MM.1S (cell line): ENCODE data around the gene HYAL4.
"Not testable (repeated sequence)": the region's sequence is repeated elsewhere in the genome, so short reads cannot be mapped to it uniquely, and the experiment has no call there.

Experiments
- DNase-seq: peaks from one replicate; pipeline ENCODE4 v3.0.0-alpha.2; 2015
- H2AFZ ChIP-seq: fragments of 300-600 bp; sonication (generic); 2 replicates; pipeline ENCODE4 v1.6.0; 2016; ENCODE audit warnings: antibody characterized with exemption, low read length
- H3F3A ChIP-seq: fragments of 300-600 bp; sonication (generic); 2 replicates; pipeline ENCODE4 v1.6.1; 2016; ENCODE audit warnings: mild to moderate bottlenecking, antibody characterized with exemption, low read length, moderate library complexity, mixed read lengths; ENCODE audit not compliant: insufficient read depth
- H3K27ac ChIP-seq: fragments of 300-600 bp; sonication (generic); 2 replicates; pipeline ENCODE4 v1.5.1; 2016; ENCODE audit warnings: mild to moderate bottlenecking, low read length
- H3K27me3 ChIP-seq: fragments of 300-600 bp; sonication (generic); replicated peaks from 2 replicates; pipeline ENCODE4 v1.6.0; 2016; ENCODE audit warnings: low read length; ENCODE audit not compliant: insufficient read depth
- H3K36me3 ChIP-seq: fragments of 300-600 bp; sonication (generic); replicated peaks from 2 replicates; pipeline ENCODE4 v1.6.1; 2016; ENCODE audit warnings: mild to moderate bottlenecking, low read length, mixed read lengths; ENCODE audit not compliant: insufficient read depth
- H3K4me1 ChIP-seq: fragments of 300-600 bp; sonication (generic); 2 replicates; pipeline ENCODE4 v1.6.1; 2016; ENCODE audit warnings: low read length, mixed read lengths
- H3K4me2 ChIP-seq: fragments of 300-600 bp; sonication (generic); 2 replicates; pipeline ENCODE4 v1.6.0; 2016; ENCODE audit warnings: low read depth, low read length
- H3K4me3 ChIP-seq: fragments of 300-600 bp; sonication (generic); 2 replicates; pipeline ENCODE4 v1.5.1; 2016; ENCODE audit warnings: low read length, mixed read lengths
- H3K79me2 ChIP-seq: fragments of 300-600 bp; sonication (generic); 2 replicates; pipeline ENCODE4 v1.6.1; 2016; ENCODE audit warnings: mixed run types, low read length, mixed read lengths
- H3K9ac ChIP-seq: fragments of 300-600 bp; sonication (generic); 2 replicates; pipeline ENCODE4 v1.6.1; 2016; ENCODE audit warnings: low read length, mixed read lengths
- H3K9me2 ChIP-seq: fragments of 300-600 bp; sonication (generic); replicated peaks from 2 replicates; pipeline ENCODE4 v1.6.1; 2016; ENCODE audit warnings: mild to moderate bottlenecking, low read length, mixed read lengths; ENCODE audit not compliant: insufficient read depth
- H3K9me3 ChIP-seq: fragments of 300-600 bp; sonication (generic); replicated peaks from 2 replicates; pipeline ENCODE4 v1.6.1; 2016; ENCODE audit warnings: mild to moderate bottlenecking, low read length, mixed read lengths; ENCODE audit not compliant: insufficient read depth
- H4K20me1 ChIP-seq: fragments of 300-600 bp; sonication (generic); 2 replicates; pipeline ENCODE4 v1.6.1; 2016; ENCODE audit warnings: mild to moderate bottlenecking, low read length, moderate library complexity, mixed read lengths; ENCODE audit not compliant: insufficient read depth
- EZH2 ChIP-seq: fragments of 300-600 bp; sonication (generic); optimal IDR thresholded peaks from 2 replicates; pipeline ENCODE3; 2017; ENCODE audit warnings: low read depth, mild to moderate bottlenecking, antibody characterized with exemption, low read length, mixed read lengths
- EZH2phosphoT487 ChIP-seq: fragments of 300-600 bp; sonication (generic); IDR thresholded peaks from 2 replicates; pipeline ENCODE4 v1.6.1; 2018; ENCODE audit warnings: antibody characterized with exemption, low read length
- TF ChIP-seq, protein P1 (sequence below): fragments of 300-600 bp; sonication (generic); IDR thresholded peaks from 2 replicates; pipeline ENCODE4 v1.5.1; 2016; ENCODE audit warnings: antibody characterized with exemption, low read length, mixed read lengths

Gene HYAL4

DNA sequence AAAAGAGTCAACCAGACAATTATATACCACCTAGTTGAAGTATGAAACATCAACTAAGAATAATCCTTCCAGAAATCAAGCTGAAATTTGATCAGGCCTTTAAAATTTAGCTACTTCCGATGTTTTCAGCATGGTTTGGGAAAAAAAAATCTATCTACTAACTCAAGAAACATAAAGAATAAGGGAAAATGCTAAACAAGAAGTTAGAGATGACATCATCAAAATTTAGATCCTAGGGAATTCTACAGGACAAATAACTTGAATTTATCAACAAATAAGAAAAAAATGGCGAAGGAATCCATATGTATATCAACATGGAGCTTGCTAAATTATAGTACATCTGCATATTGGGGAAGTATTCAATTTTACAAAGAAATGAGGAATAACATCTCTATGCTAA lies 36.3 kb downstream of the HYAL4 start:
- no peak overlapping the region for H3K9ac ChIP-seq
- no peaks in the 10 kb centered on the region for H4K20me1 ChIP-seq
- no peaks in the 10 kb centered on the region for H3K79me2 ChIP-seq
- H3K9me2 ChIP-seq = no peaks in the 10 kb centered on the region
- H3K27me3 ChIP-seq = no peaks in the 10 kb centered on the region
- H3K4me3 ChIP-seq = no peak overlapping the region
- H3K4me1 ChIP-seq = no peaks in the 10 kb centered on the region
- no peak overlapping the region for H3K27ac ChIP-seq
- H3F3A ChIP-seq = no peaks in the 10 kb centered on the region
- no peaks in the 10 kb centered on the region for H3K9me3 ChIP-seq
- no peak overlapping the region for H2AFZ ChIP-seq
- H3K36me3 ChIP-seq = no peaks in the 10 kb centered on the region
- DNase-seq = no peak
- no peak overlapping the region for H3K4me2 ChIP-seq
- TF ChIP-seq, protein P1, sequence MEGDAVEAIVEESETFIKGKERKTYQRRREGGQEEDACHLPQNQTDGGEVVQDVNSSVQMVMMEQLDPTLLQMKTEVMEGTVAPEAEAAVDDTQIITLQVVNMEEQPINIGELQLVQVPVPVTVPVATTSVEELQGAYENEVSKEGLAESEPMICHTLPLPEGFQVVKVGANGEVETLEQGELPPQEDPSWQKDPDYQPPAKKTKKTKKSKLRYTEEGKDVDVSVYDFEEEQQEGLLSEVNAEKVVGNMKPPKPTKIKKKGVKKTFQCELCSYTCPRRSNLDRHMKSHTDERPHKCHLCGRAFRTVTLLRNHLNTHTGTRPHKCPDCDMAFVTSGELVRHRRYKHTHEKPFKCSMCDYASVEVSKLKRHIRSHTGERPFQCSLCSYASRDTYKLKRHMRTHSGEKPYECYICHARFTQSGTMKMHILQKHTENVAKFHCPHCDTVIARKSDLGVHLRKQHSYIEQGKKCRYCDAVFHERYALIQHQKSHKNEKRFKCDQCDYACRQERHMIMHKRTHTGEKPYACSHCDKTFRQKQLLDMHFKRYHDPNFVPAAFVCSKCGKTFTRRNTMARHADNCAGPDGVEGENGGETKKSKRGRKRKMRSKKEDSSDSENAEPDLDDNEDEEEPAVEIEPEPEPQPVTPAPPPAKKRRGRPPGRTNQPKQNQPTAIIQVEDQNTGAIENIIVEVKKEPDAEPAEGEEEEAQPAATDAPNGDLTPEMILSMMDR = no peak
- TF ChIP-seq EZH2 (no peak), EZH2phosphoT487 (no peak)

DNA sequence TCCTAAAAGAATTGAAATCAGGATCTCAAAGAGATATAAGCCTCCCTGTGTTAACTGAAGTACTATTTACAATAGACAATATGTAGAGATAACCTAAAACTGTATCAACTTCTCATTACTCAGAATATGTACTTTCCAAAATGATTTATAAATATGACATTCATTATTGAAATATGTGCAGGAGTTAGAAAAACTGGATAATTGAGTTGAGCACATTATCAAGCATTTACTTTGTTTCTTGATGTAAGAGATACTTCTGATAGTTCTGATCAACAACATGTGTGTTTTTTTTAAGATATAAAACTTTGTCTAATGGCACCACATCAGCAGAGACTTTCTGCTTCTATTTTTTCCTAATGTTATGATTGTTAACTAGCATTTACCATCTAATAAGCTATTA lies 38.2 kb downstream of the HYAL4 start:
- Histone ChIP-seq H3F3A (no peaks in the 10 kb centered on the region), H4K20me1 (no peaks in the 10 kb centered on the region), H3K9ac (no peak overlapping the region), H3K9me3 (no peaks in the 10 kb centered on the region), H3K4me2 (no peak overlapping the region), H3K79me2 (no peaks in the 10 kb centered on the region), H3K4me3 (no peak overlapping the region), H3K36me3 (no peaks in the 10 kb centered on the region), H3K9me2 (no peaks in the 10 kb centered on the region), H3K4me1 (no peaks in the 10 kb centered on the region), H2AFZ (no peak overlapping the region), H3K27me3 (no peaks in the 10 kb centered on the region), H3K27ac (no peak overlapping the region)
- DNase-seq = no peak
- TF ChIP-seq, protein P1 = no peak
- no peak for TF ChIP-seq EZH2phosphoT487
- no peak for TF ChIP-seq EZH2

DNA sequence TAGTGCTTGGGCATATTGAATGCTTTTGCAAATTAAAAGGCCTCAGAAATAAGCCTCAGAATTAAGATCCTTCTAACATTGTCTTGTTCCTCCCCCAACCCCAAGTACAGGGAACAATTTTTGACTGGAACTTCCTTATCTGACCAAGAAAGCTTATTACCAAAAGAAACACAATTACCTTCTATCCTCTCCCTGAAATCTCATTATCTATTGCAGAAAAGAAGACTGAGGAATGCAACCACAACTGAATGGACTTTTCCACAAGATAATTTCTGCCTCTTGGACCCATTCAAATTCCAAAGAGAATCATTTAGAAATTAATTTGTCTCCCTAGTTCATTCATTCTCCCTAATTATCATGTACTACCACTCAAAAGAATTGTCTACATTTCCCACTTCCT lies 43.2 kb downstream of the HYAL4 start:
- no peaks in the 10 kb centered on the region for H3K79me2 ChIP-seq
- no peak overlapping the region for H2AFZ ChIP-seq
- H3K27ac ChIP-seq = no peak overlapping the region
- H3K4me3 ChIP-seq = no peak overlapping the region
- no peak for DNase-seq
- H3K9me2 ChIP-seq = no peaks in the 10 kb centered on the region
- no peak overlapping the region for H3K9ac ChIP-seq
- TF ChIP-seq EZH2 = no peak
- no peak for TF ChIP-seq EZH2phosphoT487
- TF ChIP-seq, protein P1 = no peak
- H3K36me3 ChIP-seq = no peaks in the 10 kb centered on the region
- no peaks in the 10 kb centered on the region for H3K4me1 ChIP-seq
- no peaks in the 10 kb centered on the region for H3K27me3 ChIP-seq
- H3K4me2 ChIP-seq = no peak overlapping the region
- H3F3A ChIP-seq = no peaks in the 10 kb centered on the region
- no peaks in the 10 kb centered on the region for H3K9me3 ChIP-seq
- H4K20me1 ChIP-seq = no peaks in the 10 kb centered on the region

DNA sequence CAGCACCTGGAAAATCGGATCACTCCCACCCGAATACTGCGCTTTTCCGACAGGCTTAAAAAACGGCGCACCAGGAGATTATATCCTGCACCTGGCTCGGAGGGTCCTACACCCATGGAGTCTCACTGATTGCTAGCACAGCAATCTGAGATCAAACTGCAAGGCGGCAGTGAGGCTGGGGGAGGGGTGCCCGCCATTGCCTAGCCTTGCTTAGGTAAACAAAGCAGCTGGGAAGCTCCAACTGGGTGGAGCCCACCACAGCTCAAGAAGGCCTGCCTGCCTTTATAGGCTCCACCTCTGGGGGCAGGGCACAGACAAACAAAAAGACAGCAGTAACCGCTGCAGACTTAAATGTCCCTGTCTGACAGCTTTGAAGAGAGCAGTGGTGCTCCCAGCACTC lies 49.8 kb downstream of the HYAL4 start:
- not testable (repeated sequence) for H3K9me3 ChIP-seq, H4K20me1 ChIP-seq, H3K4me3 ChIP-seq, H3K4me1 ChIP-seq, H3F3A ChIP-seq, H2AFZ ChIP-seq, H3K4me2 ChIP-seq, H3K9me2 ChIP-seq, DNase-seq, H3K9ac ChIP-seq, H3K79me2 ChIP-seq, H3K36me3 ChIP-seq, H3K27me3 ChIP-seq, H3K27ac ChIP-seq
